Measurements from ENCODE around the gene C10orf95.
A peak's percentile ranks its signal among the peaks of the same experiment; 100 is the strongest.

The C10orf95 gene

GRCh38 chr10:102413053-102413705 is 38.2 kb downstream of the C10orf95 start:
- no peaks in the 10 kb centered on the region for H3K36me3 ChIP-seq (ENCODE audit: control insufficient read depth, insufficient read depth, low read length)
- no peak overlapping the region for H3K4me3 ChIP-seq (ENCODE audit: low read depth, low read length)

DNA sequence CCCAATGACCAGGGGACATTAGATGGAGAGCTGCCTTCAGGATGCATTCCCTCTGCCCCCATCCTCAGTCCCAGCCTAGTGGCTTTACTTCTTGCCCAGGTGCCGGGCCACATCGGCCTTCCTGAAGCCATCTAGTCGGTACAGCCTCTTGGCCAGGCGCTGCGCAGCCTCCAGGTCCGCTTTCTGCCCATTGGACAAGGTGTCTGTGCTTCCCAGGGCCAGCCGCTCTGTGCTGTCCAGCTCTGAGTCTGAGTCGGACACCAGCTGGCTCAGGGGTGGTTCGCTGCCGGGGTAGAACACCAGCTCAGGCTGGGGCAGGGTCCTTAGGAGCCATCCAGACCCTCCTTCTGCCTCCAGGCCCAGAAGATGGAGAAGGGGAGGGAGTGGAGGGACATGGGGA is 39.0 kb downstream of the C10orf95 start:
- Histone ChIP-seq H2AFZ (no peak overlapping the region), H3K27me3 (ENCODE audit: control insufficient read depth, insufficient read depth, low read length) (no peaks in the 10 kb centered on the region), H3K9me3 (ENCODE audit: control insufficient read depth, low read length) (no peaks in the 10 kb centered on the region), H3K27ac (no peak overlapping the region), H3K79me2 (no peaks in the 10 kb centered on the region), H3K9ac (no peak overlapping the region), H3K4me2 (ENCODE audit: low read length) (no peak overlapping the region), H3K4me3 (ENCODE audit: low read depth, low read length) (no peak overlapping the region), H3K36me3 (ENCODE audit: control insufficient read depth, insufficient read depth, low read length) (no peaks in the 10 kb centered on the region), H3K4me1 (peaks cover 12% of the 10 kb centered on the region)
- no peak for TF ChIP-seq CTCF (IDR thresholded peaks at IDR 0.05)

More at GRCh38 chr10:102413053-102413705, 38.2 kb downstream of the C10orf95 start:
- no peak overlapping the region for H3K27ac ChIP-seq
- H3K79me2 ChIP-seq: no peaks in the 10 kb centered on the region
- no peak overlapping the region for H3K9ac ChIP-seq
- H2AFZ ChIP-seq: no peak overlapping the region
- no peak for TF ChIP-seq CTCF (IDR thresholded peaks at IDR 0.05)
- H3K4me2 ChIP-seq (ENCODE audit: low read length): no peak overlapping the region
- no peaks in the 10 kb centered on the region for H3K27me3 ChIP-seq (ENCODE audit: control insufficient read depth, insufficient read depth, low read length)
- no peaks in the 10 kb centered on the region for H3K9me3 ChIP-seq (ENCODE audit: control insufficient read depth, low read length)
- peaks cover 12% of the 10 kb centered on the region for H3K4me1 ChIP-seq

DNA sequence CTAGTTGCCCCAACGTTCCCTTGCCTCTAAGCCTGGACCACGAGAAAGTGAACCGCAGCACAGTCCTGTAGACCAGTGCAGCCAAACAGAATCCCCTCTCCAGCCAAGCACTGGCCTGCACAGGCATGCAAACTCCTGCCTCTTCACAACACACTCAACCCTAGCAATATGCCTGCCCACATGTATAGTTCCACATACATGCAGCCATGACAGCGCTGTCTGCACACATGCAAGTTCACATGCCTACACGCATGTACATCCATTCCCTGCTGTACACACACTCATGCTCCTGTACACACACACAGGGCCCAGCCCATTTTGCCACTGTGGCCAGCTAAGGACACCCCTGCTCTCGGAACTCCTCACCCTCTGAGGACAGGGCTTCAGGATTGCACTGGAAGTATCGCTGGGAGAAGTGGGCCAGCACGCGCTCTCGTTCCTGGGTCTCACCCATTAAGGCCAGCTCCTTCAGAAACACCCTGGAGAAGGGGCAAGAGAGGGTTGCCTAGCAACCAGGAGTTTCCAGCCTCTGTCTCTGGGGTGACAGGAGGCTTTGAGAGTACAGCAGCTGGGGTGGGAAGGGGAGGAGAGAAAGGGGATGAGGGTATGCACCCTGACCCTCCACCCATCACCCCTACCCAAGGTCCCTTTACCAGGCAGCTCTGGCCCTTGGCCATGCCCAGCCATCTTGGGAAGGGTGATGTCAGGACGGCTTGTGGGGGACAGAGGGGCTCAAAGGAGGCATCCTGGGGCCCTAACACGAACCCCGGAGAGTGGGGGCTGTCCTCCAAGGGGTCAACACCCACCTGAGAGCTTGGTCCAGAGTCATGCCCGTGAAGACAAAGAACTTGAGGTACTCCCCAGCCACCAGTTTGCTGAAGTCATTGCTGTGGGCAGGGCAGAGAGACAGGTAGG is 39.7 kb downstream of the C10orf95 start:
- H3K27me3 ChIP-seq (ENCODE audit: control insufficient read depth, insufficient read depth, low read length): no peaks in the 10 kb centered on the region
- TF ChIP-seq CTCF (IDR thresholded peaks at IDR 0.05): no peak

GRCh38 chr10:102410429-102411073 is 40.8 kb downstream of the C10orf95 start:
- Histone ChIP-seq H2AFZ (peak overlapping the region; percentile 70), H3K27ac (peak overlapping the region; percentile 43), H3K4me2 (ENCODE audit: low read length) (no peak overlapping the region), H3K4me1 (peaks cover 12% of the 10 kb centered on the region), H3K9ac (no peak overlapping the region), H3K36me3 (ENCODE audit: control insufficient read depth, insufficient read depth, low read length) (no peaks in the 10 kb centered on the region), H3K27me3 (ENCODE audit: control insufficient read depth, insufficient read depth, low read length) (no peaks in the 10 kb centered on the region), H3K79me2 (no peaks in the 10 kb centered on the region), H3K4me3 (ENCODE audit: low read depth, low read length) (no peak overlapping the region), H3K9me3 (ENCODE audit: control insufficient read depth, low read length) (no peaks in the 10 kb centered on the region)
- TF ChIP-seq CTCF (IDR thresholded peaks at IDR 0.05): no peak

More for the DNA sequence above, 39.7 kb downstream of the C10orf95 start:
- Histone ChIP-seq H3K4me1 (peaks cover 12% of the 10 kb centered on the region), H3K9ac (no peak overlapping the region), H2AFZ (no peak overlapping the region), H3K27ac (no peak overlapping the region), H3K36me3 (ENCODE audit: control insufficient read depth, insufficient read depth, low read length) (no peaks in the 10 kb centered on the region), H3K79me2 (no peaks in the 10 kb centered on the region), H3K4me2 (ENCODE audit: low read length) (no peak overlapping the region), H3K4me3 (ENCODE audit: low read depth, low read length) (no peak overlapping the region), H3K9me3 (ENCODE audit: control insufficient read depth, low read length) (no peaks in the 10 kb centered on the region)
